OCI-LY3 (cell line): ENCODE results near the gene ERMAP.

ENCODE experiments used
- EZH2phosphoT487 ChIP-seq: fragments of 200-600 bp; shearing (Covaris generic); IDR thresholded peaks from 2 replicates; pipeline ENCODE4 v1.6.1; 2018; ENCODE audit warnings: antibody characterized with exemption, mixed run types, low read depth
- TF ChIP-seq, protein P1 (sequence below): fragments of 200-600, 300-600 bp; sonication (generic); IDR thresholded peaks from 2 replicates; pipeline ENCODE4 v1.5.1; 2014; ENCODE audit warnings: antibody characterized with exemption, low read length, low read depth

- TF ChIP-seq, protein P1, sequence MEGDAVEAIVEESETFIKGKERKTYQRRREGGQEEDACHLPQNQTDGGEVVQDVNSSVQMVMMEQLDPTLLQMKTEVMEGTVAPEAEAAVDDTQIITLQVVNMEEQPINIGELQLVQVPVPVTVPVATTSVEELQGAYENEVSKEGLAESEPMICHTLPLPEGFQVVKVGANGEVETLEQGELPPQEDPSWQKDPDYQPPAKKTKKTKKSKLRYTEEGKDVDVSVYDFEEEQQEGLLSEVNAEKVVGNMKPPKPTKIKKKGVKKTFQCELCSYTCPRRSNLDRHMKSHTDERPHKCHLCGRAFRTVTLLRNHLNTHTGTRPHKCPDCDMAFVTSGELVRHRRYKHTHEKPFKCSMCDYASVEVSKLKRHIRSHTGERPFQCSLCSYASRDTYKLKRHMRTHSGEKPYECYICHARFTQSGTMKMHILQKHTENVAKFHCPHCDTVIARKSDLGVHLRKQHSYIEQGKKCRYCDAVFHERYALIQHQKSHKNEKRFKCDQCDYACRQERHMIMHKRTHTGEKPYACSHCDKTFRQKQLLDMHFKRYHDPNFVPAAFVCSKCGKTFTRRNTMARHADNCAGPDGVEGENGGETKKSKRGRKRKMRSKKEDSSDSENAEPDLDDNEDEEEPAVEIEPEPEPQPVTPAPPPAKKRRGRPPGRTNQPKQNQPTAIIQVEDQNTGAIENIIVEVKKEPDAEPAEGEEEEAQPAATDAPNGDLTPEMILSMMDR: no peak
- no peak for TF ChIP-seq EZH2phosphoT487
Observed at GRCh38 chr1:42767510-42768000, 49.4 kb upstream of the ERMAP start.
